Heart left ventricle (tissue), 16 donors: ENCODE results near the gene NRCAM. TPM values are rescaled to one million over a fixed set of nuclear protein-coding genes. Genes with fewer than 3 reads are reported as not detected.

ENCODE experiments used
- ATAC-seq, 4 donors: fragments of 200-7000 bp; cut with Tn5 transposase; one replicate each; pipeline ENCODE4 v1.9.1; 2020 to 2022; ENCODE audit warnings: moderate library complexity in 4 of 4, mild to moderate bottlenecking in 3 of 4, moderate number of reproducible peaks in 1 of 4
- DNase-seq, 5 donors: peaks; one replicate each; pipeline ENCODE4 v3.0.0-alpha.2; 2020
- H3K27ac ChIP-seq, 12 donors: fragments of 200-600 bp; sonication (generic) in 4 of 12; one replicate each; pipeline versions ENCODE4 v1.5.0 to v1.8.0; 2016 to 2022; ENCODE audit warnings: mild to moderate bottlenecking in 2 of 12
- H3K27me3 ChIP-seq, 9 donors: fragments of 200-600 bp; sonication (generic) in 2 of 9; one replicate each; pipeline versions ENCODE4 v1.5.1 to v1.8.0; 2016 to 2022; ENCODE audit warnings: mild to moderate bottlenecking in 3 of 9
- H3K36me3 ChIP-seq, 9 donors: fragments of 200-600 bp; sonication (generic) in 2 of 9; one replicate each; pipeline versions ENCODE4 v1.5.0 to v1.8.0; 2018 to 2022; ENCODE audit warnings: mild to moderate bottlenecking in 2 of 9
- H3K4me1 ChIP-seq, 12 donors: fragments of 200-600 bp; sonication (generic) in 4 of 12; one replicate each; pipeline versions ENCODE4 v1.5.0 to v1.8.0; 2016 to 2022; ENCODE audit warnings: mild to moderate bottlenecking in 3 of 12
- H3K4me3 ChIP-seq, 12 donors: fragments of 200-600 bp; sonication (generic) in 4 of 12; one replicate each; pipeline versions ENCODE4 v1.5.0 to v1.8.0; 2017 to 2022; ENCODE audit warnings: mild to moderate bottlenecking in 9 of 12, moderate library complexity in 4 of 12
- H3K9me3 ChIP-seq, 12 donors: fragments of 200-600 bp; sonication (generic) in 4 of 12; one replicate each; pipeline versions ENCODE4 v1.5.0 to v1.8.0; 2016 to 2022; ENCODE audit warnings: mild to moderate bottlenecking in 1 of 12
- POLR2A ChIP-seq, 2 donors: fragments of 450-650 bp; IDR thresholded peaks; one replicate each; pipeline ENCODE4 v1.6.1; 2017; ENCODE audit warnings: antibody characterized with exemption in 2 of 2, mild to moderate bottlenecking in 2 of 2, moderate library complexity in 2 of 2
- WGBS, 4 donors: extraction: QIAGEN DNeasy Blood & Tissue Kit in 2 of 4; methylation state at CpG; one replicate each; pipeline versions ENCODE4 v1.1.5 to v1.1.7; 2013 to 2018; 5-methylcytosine and 5-hydroxymethylcytosine counted together
- intact Hi-C, 10 donors: fragments of 100-400 bp; cut with DNase I; formaldehyde crosslinking; loops; one replicate each; pipeline versions ENCODE4 v1.11.1 to v1.14.2; 2022
- polyA plus RNA-seq, 2 donors: library from polyadenylated mRNA; stranded (reverse); fragments of 200-250 nt; gene quantifications; one replicate each; pipeline ENCODE4 v1.2.3, GENCODE V29; 2013
- total RNA-seq, 9 donors: library from RNA; depleted of rRNA in 2 of 9; stranded (reverse); fragments of >200 nt in 2 of 9; fragmentation: NEBNext Ultra II Directional in 3 of 9; extraction: Animal tissue kit (Norgen Biotek cat#: 25700) in 3 of 9; gene quantifications; one replicate each; pipeline versions ENCODE4 v1.1.0 to v1.2.4, GENCODE V29; 2016 to 2023
- TF ChIP-seq, protein P1 (sequence below), 12 donors: fragments of 200-600 bp; sonication (generic) in 4 of 12; IDR thresholded peaks; one replicate each; pipeline versions ENCODE4 v1.5.0 to v1.8.0; 2018 to 2022; ENCODE audit warnings: antibody characterized with exemption in 12 of 12, mild to moderate bottlenecking in 5 of 12
- donor health status: ischemic (EF 13 %, LVEDD 7.1; RV severe dilation, severe dysfunction).
- donor health status: healthy with polysubstance abuse.
- donor health status: DM: no; HTN: yes; CAD: no.
- donor health status: DM: no; HTN: no; CAD: no.
- donor health status: ischemic (EF 25% LVEDD 6.9; RV normal size, moderate dysfunction).
- donor health status: ischemic (EF 25% LVEDD 5.7; RV mildly dilated, moderate dysfunction).
- donor health status: healthy.
- donor health status: DM: yes; HTN: yes; CAD: no.
- donor health status: ischemic (EF 35%, LVEDD 5.7; RV mildly dilated, moderate dysfunction).
- donor health status: nonischemic (EF 11% LVEDD 7.7; RV severe dilation, severe dysfunction).
- donor health status: DM: yes; HTN: yes; CAD: no.
- donor health status: PGD.
- donor health status: ischemic (EF 29% LVEDD 5.4; RV normal size, mild dysfunction).
- donor health status: nonischemic (EF 23%, LVEDD 6.1; RV moderate dilation, normal function).

Gene NRCAM
- total and polyA plus RNA-seq, 11 donors: 0.07 to 2.5 (median 0.36) TPM

DNA sequence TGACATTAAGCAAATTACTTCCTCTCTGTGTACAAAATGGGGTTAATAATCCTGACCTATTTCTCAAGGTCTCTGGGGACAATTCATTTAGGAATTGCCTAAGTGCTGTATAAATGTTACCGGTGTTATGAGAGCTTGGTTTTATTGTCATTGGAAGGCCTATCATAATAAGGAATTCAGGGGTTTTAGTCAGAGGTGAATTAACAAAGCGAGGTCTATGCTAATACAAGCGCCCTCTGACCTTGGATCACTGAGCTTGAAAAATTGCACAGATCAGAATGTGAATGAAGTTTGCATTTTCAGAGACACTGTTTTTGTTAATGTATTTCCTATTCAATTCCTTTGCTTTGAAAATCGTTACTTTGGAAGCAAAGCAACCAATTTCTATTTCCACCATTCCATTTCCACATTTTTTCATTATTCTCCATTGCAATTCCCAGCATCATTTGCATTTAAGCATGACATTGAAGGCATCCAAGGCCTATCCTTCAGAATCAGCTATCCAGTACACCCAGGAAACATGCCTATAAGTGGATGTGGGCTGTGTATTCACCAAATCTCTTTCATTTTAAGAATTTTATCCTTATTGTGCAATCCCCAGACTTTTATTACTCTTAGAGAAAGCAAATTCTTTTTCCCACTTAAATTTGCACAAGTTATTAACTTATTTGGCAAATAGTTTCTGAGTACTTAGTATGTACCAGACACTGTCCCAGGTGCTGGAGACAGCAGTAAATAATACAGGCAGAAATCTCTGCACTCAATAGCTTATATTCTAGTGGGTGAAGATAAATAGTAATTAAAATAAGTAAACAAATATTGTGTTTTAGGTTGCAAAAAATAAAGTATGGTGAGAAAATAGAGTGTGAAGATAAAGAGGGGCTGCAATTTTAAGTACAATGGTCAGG, 133.1 kb downstream of the NRCAM start:
- TF ChIP-seq POLR2A (IDR thresholded peaks at IDR 0.05): no peak
- TF ChIP-seq, protein P1, sequence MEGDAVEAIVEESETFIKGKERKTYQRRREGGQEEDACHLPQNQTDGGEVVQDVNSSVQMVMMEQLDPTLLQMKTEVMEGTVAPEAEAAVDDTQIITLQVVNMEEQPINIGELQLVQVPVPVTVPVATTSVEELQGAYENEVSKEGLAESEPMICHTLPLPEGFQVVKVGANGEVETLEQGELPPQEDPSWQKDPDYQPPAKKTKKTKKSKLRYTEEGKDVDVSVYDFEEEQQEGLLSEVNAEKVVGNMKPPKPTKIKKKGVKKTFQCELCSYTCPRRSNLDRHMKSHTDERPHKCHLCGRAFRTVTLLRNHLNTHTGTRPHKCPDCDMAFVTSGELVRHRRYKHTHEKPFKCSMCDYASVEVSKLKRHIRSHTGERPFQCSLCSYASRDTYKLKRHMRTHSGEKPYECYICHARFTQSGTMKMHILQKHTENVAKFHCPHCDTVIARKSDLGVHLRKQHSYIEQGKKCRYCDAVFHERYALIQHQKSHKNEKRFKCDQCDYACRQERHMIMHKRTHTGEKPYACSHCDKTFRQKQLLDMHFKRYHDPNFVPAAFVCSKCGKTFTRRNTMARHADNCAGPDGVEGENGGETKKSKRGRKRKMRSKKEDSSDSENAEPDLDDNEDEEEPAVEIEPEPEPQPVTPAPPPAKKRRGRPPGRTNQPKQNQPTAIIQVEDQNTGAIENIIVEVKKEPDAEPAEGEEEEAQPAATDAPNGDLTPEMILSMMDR (IDR thresholded peaks at IDR 0.05): no peak
- 69 to 80% (median 70%) methylated on average over 4 of the region's 4 CpGs for WGBS, 4 donors
- DNase-seq (no peak), ATAC-seq (no peak)
- intact Hi-C loops: no loop called here
- Histone ChIP-seq H3K36me3 (no peaks in the 10 kb centered on the region), H3K27ac (no peak overlapping the region), H3K4me1 (no peaks in the 10 kb centered on the region), H3K9me3 (no peaks in the 10 kb centered on the region), H3K27me3 (no peaks in the 10 kb centered on the region), H3K4me3 (no peak overlapping the region)

DNA sequence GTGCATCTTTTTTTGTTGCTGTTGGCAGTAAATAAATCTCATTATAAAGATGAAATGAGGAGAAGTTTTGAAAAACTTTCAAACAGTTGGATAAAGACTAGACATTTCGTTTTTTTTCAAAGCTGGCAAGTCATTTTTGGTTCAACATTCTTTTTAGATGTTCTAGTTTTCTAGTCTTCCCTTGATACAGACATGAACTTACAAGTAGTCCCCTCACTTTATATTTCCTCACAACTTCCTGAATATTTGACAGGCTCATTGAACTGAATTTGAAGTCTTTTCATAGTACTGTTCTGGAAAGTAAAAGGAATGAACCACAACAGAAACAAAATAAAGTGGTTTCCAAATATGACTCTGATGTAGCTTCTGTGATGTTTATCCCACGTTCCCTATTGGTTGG, 134.2 kb downstream of the NRCAM start:
- Histone ChIP-seq H3K4me1 (no peaks in the 10 kb centered on the region), H3K36me3 (no peaks in the 10 kb centered on the region), H3K4me3 (no peak overlapping the region), H3K9me3 (no peaks in the 10 kb centered on the region), H3K27me3 (no peaks in the 10 kb centered on the region), H3K27ac (no peak overlapping the region)
- no peak for ATAC-seq
- TF ChIP-seq POLR2A (IDR thresholded peaks at IDR 0.05): no peak
- TF ChIP-seq, protein P1 (IDR thresholded peaks at IDR 0.05): no peak
- WGBS, 4 donors: 48 to 64% (median 60%) methylated on average over 2 of the region's 2 CpGs
- intact Hi-C loops: no loop called here
- DNase-seq: no peak

DNA sequence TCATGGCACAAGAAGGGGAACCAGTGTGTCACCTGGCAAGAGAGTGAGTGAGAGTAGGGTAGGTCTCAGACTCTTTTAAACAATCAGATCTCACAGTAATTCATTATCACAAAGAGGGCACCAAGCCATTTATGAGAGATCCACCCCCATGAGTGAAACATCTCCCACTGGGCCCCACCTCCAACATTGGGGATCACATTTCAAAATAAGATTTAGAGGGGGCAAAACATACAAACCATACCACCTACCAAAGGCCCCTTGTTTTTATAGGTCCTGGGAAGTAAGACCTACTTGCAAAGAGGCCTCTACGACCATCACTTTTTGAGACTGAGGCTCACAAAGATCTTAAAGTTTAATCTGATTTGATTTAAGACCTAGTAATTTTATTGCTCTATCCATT, 134.9 kb downstream of the NRCAM start:
- WGBS, 4 donors: 88 to 96% (median 90%) methylated on average over 1 of the region's 1 CpG
- H3K27ac ChIP-seq: no peak overlapping the region
- H3K4me3 ChIP-seq: no peak overlapping the region
- TF ChIP-seq POLR2A (IDR thresholded peaks at IDR 0.05): no peak
- TF ChIP-seq, protein P1 (IDR thresholded peaks at IDR 0.05): no peak
- H3K36me3 ChIP-seq: no peaks in the 10 kb centered on the region
- DNase-seq (no peak), ATAC-seq (no peak)
- no peaks in the 10 kb centered on the region for H3K27me3 ChIP-seq
- no peaks in the 10 kb centered on the region for H3K4me1 ChIP-seq
- H3K9me3 ChIP-seq: no peaks in the 10 kb centered on the region
- intact Hi-C loops: no loop called here

DNA sequence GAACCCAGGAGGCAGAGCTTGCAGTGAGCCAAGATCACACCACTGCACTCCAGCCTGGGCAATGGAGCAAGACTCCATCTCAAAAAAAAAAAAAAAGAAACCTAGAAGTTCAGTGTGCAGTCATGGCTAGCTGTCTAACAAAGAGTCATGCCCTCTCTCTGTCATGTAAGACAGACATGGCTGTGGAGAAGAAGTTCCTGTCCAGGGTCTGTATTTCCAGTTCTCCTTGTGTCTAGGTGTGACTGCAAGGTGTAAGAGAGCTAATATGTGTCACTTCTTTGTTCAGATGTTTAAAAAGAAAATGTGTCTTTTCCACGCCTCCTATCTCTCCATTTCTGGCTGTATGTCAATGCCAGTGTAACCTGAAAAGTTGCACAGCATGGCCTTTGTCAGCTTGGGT, 139.5 kb downstream of the NRCAM start:
- intact Hi-C loops: no loop called here
- 86 to 95% (median 89%) methylated on average over 1 of the region's 1 CpG for WGBS, 4 donors

More for the DNA sequence above, 139.5 kb downstream of the NRCAM start:
- Histone ChIP-seq H3K36me3 (no peaks in the 10 kb centered on the region), H3K4me3 (no peak overlapping the region), H3K27ac (no peak overlapping the region), H3K4me1 (no peaks in the 10 kb centered on the region), H3K9me3 (no peaks in the 10 kb centered on the region), H3K27me3 (no peaks in the 10 kb centered on the region)
- DNase-seq (no peak), ATAC-seq (no peak)
- TF ChIP-seq, protein P1 (IDR thresholded peaks at IDR 0.05): no peak
- no peak for TF ChIP-seq POLR2A (IDR thresholded peaks at IDR 0.05)
